Central memory CD8-positive, alpha-beta T cell (primary cell): ENCODE results near the gene NR5A1.

Experiments
- ATAC-seq: fragments of 150-1000 bp; cut with Tn5 transposase; replicated peaks from 2 replicates; pipeline ENCODE4 v1.10.0; 2022; ENCODE audit warnings: mild to moderate bottlenecking, moderate FRiP score, moderate number of reproducible peaks; ENCODE audit not compliant: poor library complexity, severe bottlenecking; ENCODE audit errors: extremely low read depth
- DNase-seq, 2 donors: peaks; one replicate each; pipeline ENCODE4 v3.0.0; 2021; ENCODE audit warnings: low spot score in 2 of 2
- H3K27ac Mint-ChIP-seq: one replicate; pipeline ENCODE4 v1.8.0; 2022; ENCODE audit warnings: low read depth, mild to moderate bottlenecking, moderate library complexity, mixed read lengths
- H3K27me3 Mint-ChIP-seq: one replicate; pipeline ENCODE4 v1.8.0; 2022; ENCODE audit warnings: mixed read lengths
- H3K36me3 Mint-ChIP-seq: one replicate; pipeline ENCODE4 v1.8.0; 2022; ENCODE audit warnings: mild to moderate bottlenecking, moderate library complexity, mixed read lengths; ENCODE audit not compliant: insufficient read depth
- H3K4me1 Mint-ChIP-seq: one replicate; pipeline ENCODE4 v1.8.0; 2022; ENCODE audit warnings: mixed read lengths
- H3K4me3 Mint-ChIP-seq: one replicate; pipeline ENCODE4 v1.8.0; 2022; ENCODE audit warnings: mild to moderate bottlenecking, moderate library complexity, mixed read lengths
- H3K9me3 Mint-ChIP-seq: one replicate; pipeline ENCODE4 v1.8.0; 2022; ENCODE audit warnings: mixed read lengths

Gene NR5A1

GRCh38 chr9:124530246-124530645, 23.0 kb upstream of the NR5A1 start:
- no peak overlapping the region for H3K4me3 Mint-ChIP-seq
- no peaks in the 10 kb centered on the region for H3K36me3 Mint-ChIP-seq
- H3K27ac Mint-ChIP-seq: no peak overlapping the region
- no peak for DNase-seq
- no peaks in the 10 kb centered on the region for H3K9me3 Mint-ChIP-seq
- H3K27me3 Mint-ChIP-seq: no peaks in the 10 kb centered on the region
- ATAC-seq: no peak
- no peaks in the 10 kb centered on the region for H3K4me1 Mint-ChIP-seq

- no peak overlapping the region for H3K27ac Mint-ChIP-seq
- DNase-seq: no peak
- ATAC-seq: no peak
These were observed 20.6 kb upstream of the NR5A1 start for GRCh38 chr9:124527781-124528180.

GRCh38 chr9:124526174-124526573, 19.0 kb upstream of the NR5A1 start:
- no peak for DNase-seq
- Mint-ChIP-seq H3K36me3 (no peaks in the 10 kb centered on the region), H3K4me3 (no peak overlapping the region), H3K9me3 (no peaks in the 10 kb centered on the region), H3K27ac (no peak overlapping the region), H3K4me1 (no peaks in the 10 kb centered on the region), H3K27me3 (peaks cover 16% of the 10 kb centered on the region)
- no peak for ATAC-seq

More at GRCh38 chr9:124527781-124528180, 20.6 kb upstream of the NR5A1 start:
- Mint-ChIP-seq H3K27me3 (no peaks in the 10 kb centered on the region), H3K36me3 (no peaks in the 10 kb centered on the region), H3K4me1 (no peaks in the 10 kb centered on the region), H3K4me3 (no peak overlapping the region), H3K9me3 (no peaks in the 10 kb centered on the region)

GRCh38 chr9:124522121-124523098, 15.2 kb upstream of the NR5A1 start:
- no peaks in the 10 kb centered on the region for H3K36me3 Mint-ChIP-seq
- peaks cover 28% of the 10 kb centered on the region for H3K27me3 Mint-ChIP-seq
- H3K4me3 Mint-ChIP-seq: no peak overlapping the region
- ATAC-seq: no peak
- no peak for DNase-seq
- H3K27ac Mint-ChIP-seq: no peak overlapping the region
- no peaks in the 10 kb centered on the region for H3K9me3 Mint-ChIP-seq
- H3K4me1 Mint-ChIP-seq: no peaks in the 10 kb centered on the region

- ATAC-seq (no peak), DNase-seq (no peak)
- Mint-ChIP-seq H3K9me3 (no peaks in the 10 kb centered on the region), H3K4me1 (no peaks in the 10 kb centered on the region), H3K36me3 (no peaks in the 10 kb centered on the region), H3K27ac (no peak overlapping the region), H3K4me3 (no peak overlapping the region), H3K27me3 (peaks cover 28% of the 10 kb centered on the region)
These were observed 13.9 kb upstream of the NR5A1 start for GRCh38 chr9:124521142-124521541.

GRCh38 chr9:124520206-124520596, 13.0 kb upstream of the NR5A1 start:
- H3K4me1 Mint-ChIP-seq: no peaks in the 10 kb centered on the region
- ATAC-seq: no peak
- H3K9me3 Mint-ChIP-seq: no peaks in the 10 kb centered on the region
- no peaks in the 10 kb centered on the region for H3K36me3 Mint-ChIP-seq
- no peak overlapping the region for H3K4me3 Mint-ChIP-seq
- H3K27ac Mint-ChIP-seq: no peak overlapping the region
- no peak for DNase-seq
- peaks cover 28% of the 10 kb centered on the region for H3K27me3 Mint-ChIP-seq

GRCh38 chr9:124518116-124518515, 10.9 kb upstream of the NR5A1 start:
- Mint-ChIP-seq H3K27ac (no peak overlapping the region), H3K36me3 (no peaks in the 10 kb centered on the region), H3K9me3 (no peaks in the 10 kb centered on the region), H3K27me3 (peaks cover 32% of the 10 kb centered on the region), H3K4me3 (no peak overlapping the region), H3K4me1 (no peaks in the 10 kb centered on the region)
- DNase-seq (no peak), ATAC-seq (no peak)

- no peaks in the 10 kb centered on the region for H3K4me1 Mint-ChIP-seq
- H3K27ac Mint-ChIP-seq: no peak overlapping the region
- no peak for DNase-seq
- ATAC-seq: no peak
- no peaks in the 10 kb centered on the region for H3K36me3 Mint-ChIP-seq
- H3K4me3 Mint-ChIP-seq: no peak overlapping the region
- peaks cover 36% of the 10 kb centered on the region for H3K27me3 Mint-ChIP-seq
- no peaks in the 10 kb centered on the region for H3K9me3 Mint-ChIP-seq
These were observed 10.4 kb upstream of the NR5A1 start for GRCh38 chr9:124517600-124517999.

GRCh38 chr9:124514874-124515273, 7.7 kb upstream of the NR5A1 start:
- ATAC-seq: no peak
- Mint-ChIP-seq H3K27me3 (peaks cover 28% of the 10 kb centered on the region), H3K9me3 (no peaks in the 10 kb centered on the region), H3K36me3 (no peaks in the 10 kb centered on the region), H3K4me3 (no peak overlapping the region), H3K27ac (no peak overlapping the region), H3K4me1 (peaks cover 6% of the 10 kb centered on the region)
- DNase-seq: no peak

- Mint-ChIP-seq H3K27ac (no peak overlapping the region), H3K9me3 (no peaks in the 10 kb centered on the region), H3K36me3 (no peaks in the 10 kb centered on the region), H3K4me3 (no peak overlapping the region), H3K4me1 (peaks cover 6% of the 10 kb centered on the region), H3K27me3 (peaks cover 28% of the 10 kb centered on the region)
- no peak for DNase-seq
- ATAC-seq: no peak
These were observed 6.9 kb upstream of the NR5A1 start for GRCh38 chr9:124514125-124514524.

GRCh38 chr9:124513376-124513994, 6.3 kb upstream of the NR5A1 start:
- no peak for DNase-seq
- ATAC-seq: no peak
- H3K4me3 Mint-ChIP-seq: no peak overlapping the region
- H3K27me3 Mint-ChIP-seq: peaks cover 28% of the 10 kb centered on the region
- H3K27ac Mint-ChIP-seq: no peak overlapping the region
- H3K4me1 Mint-ChIP-seq: peaks cover 6% of the 10 kb centered on the region
- H3K36me3 Mint-ChIP-seq: no peaks in the 10 kb centered on the region
- no peaks in the 10 kb centered on the region for H3K9me3 Mint-ChIP-seq

- no peaks in the 10 kb centered on the region for H3K9me3 Mint-ChIP-seq
- DNase-seq: no peak
- H3K27ac Mint-ChIP-seq: no peak overlapping the region
- no peak overlapping the region for H3K4me3 Mint-ChIP-seq
- peaks cover 28% of the 10 kb centered on the region for H3K27me3 Mint-ChIP-seq
- peaks cover 6% of the 10 kb centered on the region for H3K4me1 Mint-ChIP-seq
- no peak for ATAC-seq
- no peaks in the 10 kb centered on the region for H3K36me3 Mint-ChIP-seq
These were observed 5.6 kb upstream of the NR5A1 start for GRCh38 chr9:124512806-124513204.
